GM19395 (cell line): ENCODE results near the gene SLC18A3.

ENCODE experiments used
- ATAC-seq: cut with Tn5 transposase; IDR thresholded peaks from one replicate; pipeline ENCODE4 v1.9.1; 2021; ENCODE audit warnings: mild to moderate bottlenecking, moderate library complexity; ENCODE audit not compliant: unreplicated experiment

Gene SLC18A3

GRCh38 chr10:49610458-49611165 lies 502 bp downstream of the SLC18A3 start:
- no peak for ATAC-seq

DNA sequence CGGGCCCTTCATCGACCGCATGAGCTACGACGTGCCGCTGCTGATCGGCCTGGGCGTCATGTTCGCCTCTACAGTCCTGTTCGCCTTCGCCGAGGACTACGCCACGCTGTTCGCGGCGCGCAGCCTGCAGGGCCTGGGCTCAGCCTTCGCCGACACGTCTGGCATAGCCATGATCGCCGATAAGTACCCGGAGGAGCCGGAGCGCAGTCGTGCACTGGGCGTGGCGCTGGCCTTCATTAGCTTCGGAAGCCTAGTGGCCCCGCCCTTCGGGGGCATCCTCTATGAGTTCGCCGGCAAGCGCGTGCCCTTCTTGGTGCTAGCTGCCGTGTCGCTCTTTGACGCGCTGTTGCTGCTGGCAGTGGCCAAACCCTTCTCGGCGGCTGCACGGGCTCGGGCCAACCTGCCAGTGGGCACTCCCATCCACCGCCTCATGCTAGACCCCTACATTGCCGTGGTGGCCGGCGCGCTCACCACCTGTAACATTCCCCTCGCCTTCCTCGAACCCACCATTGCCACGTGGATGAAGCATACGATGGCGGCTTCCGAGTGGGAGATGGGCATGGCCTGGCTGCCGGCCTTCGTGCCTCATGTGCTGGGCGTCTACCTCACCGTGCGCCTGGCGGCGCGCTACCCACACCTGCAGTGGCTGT lies 1.2 kb downstream of the SLC18A3 start:
- ATAC-seq, result no peak

GRCh38 chr10:49611816-49612512 lies 1.9 kb downstream of the SLC18A3 start:
- no peak for ATAC-seq

- ATAC-seq, result no peak
Measured at GRCh38 chr10:49612513-49613164, 2.5 kb downstream of the SLC18A3 start.

GRCh38 chr10:49613165-49613881 lies 3.2 kb downstream of the SLC18A3 start:
- ATAC-seq, result no peak

DNA sequence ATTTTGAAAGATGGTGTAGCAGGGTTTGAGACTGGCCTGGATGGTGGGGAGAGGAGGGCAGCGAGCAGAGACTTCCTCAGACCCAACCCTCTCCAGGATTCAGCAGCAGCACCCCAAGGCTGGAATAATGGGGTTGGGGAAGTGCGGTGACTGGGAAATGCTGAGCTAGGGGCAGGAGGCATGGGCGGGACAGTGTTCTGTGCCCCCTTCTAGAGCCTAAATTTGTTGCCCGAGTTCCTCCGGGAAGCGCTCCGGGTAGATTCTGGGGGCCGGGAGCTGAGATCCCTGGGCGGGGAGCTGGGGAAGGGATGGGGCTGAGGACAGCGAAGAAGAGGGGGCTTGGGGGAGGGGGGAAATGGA lies 3.8 kb downstream of the SLC18A3 start, which contains the start of gene CHAT:
TSS of gene CHAT (plus strand) at position 156 of the 360 bp plus-strand sequence. CDS start at position 309, 153 bp downstream.
- no peak for ATAC-seq

- ATAC-seq, result no peak
Measured at GRCh38 chr10:49614242-49615198, 4.4 kb downstream of the SLC18A3 start.

GRCh38 chr10:49615213-49615612 lies 5.1 kb downstream of the SLC18A3 start:
- no peak for ATAC-seq

DNA sequence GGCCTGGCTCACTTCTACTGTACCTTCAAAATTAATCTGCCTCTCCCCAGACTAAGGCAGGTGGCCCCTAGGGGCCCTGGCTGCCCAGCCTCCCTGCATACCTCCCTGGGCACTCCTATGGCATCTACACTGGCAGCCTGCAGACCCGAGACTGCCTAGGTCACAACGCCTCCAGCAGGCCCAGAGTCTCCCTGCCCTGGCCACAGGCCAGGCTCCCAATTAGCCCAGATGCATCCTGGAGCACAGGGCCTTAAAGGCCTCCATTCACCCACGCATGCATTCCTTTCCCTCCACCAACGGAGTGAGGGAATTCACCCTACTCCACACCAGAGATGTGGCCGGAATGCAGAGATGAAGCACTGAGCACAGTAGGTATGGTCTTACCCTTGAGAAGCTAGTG lies 5.6 kb downstream of the SLC18A3 start:
- ATAC-seq, result no peak

DNA sequence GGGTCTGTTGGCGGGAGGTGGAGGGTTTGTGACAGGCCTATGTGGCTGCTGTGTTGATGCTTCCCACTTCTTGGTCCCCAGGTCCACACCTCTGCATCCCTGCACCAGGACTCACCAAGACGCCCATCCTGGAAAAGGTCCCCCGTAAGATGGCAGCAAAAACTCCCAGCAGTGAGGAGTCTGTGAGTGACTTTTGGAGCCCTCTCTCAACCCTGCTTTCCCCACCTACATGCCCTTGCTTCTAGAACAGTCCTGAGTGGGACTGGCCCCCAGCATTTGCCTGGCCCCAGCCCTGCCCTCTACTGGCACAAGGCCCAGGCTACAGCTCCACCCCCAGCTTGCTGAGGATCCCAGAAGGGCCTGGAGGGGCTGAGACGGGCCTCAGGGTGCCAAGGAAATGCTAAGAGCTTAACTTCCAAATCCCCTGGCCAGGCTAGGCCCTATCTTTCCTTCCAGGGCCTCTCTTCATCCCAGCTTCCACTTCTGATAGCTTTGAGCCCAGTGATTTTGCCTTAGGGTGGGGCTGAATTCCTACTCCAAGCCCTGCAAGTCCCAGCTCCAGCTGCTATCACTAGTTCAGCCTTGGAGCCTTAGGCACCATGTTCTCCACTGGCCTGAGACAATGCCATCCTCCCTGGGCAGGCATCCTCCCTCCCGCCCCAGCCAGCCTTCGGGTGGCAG lies 6.5 kb downstream of the SLC18A3 start:
- ATAC-seq, result no peak

DNA sequence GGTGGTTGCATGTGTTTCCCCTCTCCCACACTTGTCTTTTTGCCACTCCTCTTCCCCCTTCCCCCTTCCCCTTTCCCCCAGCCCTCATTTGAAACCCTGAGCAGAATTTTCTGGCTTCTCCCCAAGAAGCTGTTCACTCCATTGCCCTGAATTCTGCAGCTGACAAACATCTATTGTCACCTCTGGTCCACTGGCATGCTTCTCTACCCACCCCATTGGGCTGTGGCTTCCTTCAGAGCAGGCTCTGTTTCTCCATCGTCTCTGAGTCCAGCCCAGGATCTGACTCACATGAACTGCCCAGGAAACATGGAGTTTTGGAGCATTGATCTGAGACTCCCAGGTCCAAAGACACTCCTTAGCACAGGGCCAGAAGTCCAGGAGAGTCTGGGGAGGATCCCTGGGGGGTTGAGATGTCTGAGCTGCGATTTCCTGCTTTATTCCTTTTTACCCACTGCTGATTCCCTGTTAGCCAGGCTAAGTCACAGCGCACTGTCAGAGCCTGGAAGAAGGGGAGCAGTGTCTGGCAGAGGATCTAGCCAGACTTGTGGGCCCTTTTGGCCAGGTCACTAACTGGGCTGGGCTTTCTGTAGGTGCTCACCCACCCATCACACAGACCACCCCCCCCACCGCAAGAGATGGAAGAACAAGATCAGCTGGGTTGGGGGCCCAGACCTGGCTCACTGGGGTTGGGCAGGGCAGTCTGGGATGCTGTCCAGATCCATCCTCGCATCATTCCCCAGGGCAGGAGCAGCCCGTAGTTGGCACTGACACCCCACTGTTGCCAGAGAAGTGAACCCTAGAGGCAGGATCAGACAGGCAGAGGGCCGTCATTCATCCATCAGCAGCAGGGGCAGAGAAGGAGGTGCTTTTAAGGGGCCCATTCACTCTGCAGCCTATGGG lies 7.3 kb downstream of the SLC18A3 start:
- ATAC-seq, result no peak

DNA sequence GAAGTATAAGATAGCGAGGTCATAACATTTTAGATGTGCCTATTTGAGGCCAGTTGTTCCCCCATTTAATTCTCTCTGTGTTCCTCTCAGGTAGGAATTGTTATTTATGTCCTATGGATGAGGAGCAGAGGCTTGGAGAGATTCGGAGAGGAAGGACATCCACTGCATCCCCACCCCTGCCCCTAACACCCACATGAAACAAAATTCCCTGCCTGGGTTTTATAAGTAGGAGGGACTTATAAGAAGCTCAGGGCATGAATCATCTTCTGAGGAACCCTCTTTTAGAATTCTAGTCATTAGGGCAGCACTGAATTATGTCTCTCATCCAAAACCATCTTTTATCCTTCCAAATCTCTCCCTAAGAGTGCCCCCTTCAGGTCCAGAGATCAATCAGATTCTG lies 8.7 kb downstream of the SLC18A3 start:
- ATAC-seq, result no peak

GRCh38 chr10:49619613-49620012 lies 9.5 kb downstream of the SLC18A3 start:
- ATAC-seq, result no peak

DNA sequence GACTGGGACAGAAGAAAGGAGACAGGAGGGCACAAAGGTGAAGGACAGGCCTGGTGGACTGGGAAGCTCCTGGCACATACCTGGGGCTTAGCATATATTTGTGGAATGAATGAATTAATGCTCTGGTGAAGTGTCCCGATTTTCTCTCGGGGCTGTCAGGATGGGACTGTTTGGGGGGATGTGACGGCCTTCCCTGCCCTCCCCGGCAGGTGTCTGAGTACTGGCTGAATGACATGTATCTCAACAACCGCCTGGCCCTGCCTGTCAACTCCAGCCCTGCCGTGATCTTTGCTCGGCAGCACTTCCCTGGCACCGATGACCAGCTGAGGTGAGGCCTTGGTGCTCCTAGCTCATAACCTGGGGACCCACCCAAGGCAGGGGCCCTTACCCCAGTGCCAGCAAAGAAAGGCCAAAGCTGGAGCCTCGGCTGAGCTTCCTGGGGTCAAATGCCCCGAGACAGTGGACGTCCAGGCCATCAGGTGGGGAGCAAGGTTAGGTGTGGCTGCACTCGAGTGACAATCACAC lies 10.2 kb downstream of the SLC18A3 start:
- no peak for ATAC-seq

DNA sequence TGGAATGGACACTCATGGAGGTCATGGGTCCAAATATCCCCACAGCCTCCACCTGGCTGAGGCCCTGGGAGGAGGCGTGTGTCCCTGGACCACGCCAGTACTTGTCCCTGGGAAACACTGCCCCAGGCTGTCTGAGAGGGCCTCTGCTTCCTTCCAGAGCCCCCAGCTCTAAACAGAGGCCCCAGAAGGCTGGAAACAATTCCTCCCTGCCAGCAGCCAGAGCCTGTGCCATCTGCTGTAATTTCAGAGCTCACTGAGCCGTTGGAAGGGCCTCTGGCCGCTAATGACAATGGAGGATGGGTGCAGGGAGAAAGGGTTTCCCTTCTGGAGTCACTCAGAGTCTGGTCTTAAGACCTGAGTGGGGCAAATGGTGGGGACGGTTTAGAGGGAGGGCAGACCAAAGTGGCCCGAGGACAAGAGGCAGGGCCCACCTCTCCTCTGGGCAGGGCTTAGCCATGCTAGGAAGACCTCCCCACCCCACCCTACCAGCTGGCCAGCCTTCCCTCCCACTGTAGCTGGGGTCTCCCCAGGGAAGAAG lies 10.8 kb downstream of the SLC18A3 start:
- ATAC-seq, result no peak

DNA sequence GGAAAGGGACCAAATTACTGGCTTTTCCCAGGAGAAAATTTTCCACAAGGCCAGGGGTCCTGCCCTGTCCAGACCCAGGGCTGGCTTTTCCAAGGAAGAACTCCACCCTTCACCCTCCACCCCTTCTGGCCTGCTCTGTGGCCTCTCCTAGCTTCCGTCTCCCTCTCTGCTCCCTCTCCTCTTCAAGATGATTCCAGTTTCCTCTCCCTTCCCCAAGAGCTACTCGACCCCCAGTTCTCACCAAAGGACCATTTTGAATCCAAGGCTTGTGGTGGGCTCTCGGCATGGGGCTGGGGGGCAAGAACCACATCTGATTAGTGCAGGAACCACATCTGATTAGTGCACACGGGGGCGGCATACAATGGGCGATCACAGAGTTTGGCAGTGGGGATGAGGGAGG lies 11.5 kb downstream of the SLC18A3 start:
- ATAC-seq, result no peak
